ENCODE measurements around the gene ADAMTS15.

DNA sequence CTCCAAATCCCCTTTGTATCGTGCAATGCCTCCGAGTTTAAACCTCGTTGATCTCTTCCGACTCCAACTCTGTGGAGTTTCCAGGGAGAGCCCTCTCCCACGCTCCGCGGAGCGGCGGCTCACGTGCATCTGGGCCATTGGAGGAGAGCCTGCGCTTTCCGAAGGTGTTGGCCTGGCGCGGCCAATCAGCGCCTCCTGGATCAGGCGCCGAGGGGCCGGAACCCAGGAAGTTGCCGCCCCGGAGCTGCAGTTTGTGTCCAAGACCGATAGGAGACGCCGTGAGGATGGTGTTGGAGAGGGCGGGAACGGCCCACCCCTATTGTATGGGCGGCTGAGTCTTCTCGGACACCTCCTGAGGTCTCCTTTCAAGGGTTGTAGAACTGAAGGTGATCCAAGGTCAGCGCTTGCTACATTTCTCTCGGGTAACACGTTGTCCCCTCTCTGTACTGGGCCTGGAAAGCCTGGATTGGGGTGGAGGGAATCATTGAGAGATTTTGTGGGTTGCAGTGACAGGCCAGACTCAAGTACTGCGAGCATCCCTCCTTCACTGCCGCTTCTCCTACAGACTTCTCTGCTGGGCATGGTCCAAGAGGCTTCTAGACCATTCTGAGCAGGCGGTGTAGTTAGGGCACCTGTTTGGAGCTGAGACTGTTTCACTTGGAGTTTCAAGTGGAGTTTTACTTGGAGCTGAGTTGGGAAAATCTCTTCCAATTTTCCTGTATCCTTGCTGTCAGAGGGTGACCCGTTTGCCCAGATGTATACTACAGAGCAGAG, 1.7 kb downstream of the ADAMTS15 start:
- TF ChIP-seq POLR2A (IDR thresholded peaks at IDR 0.05; ENCODE audit: low read depth, low read length) = no peak
- TF ChIP-seq, protein P1, sequence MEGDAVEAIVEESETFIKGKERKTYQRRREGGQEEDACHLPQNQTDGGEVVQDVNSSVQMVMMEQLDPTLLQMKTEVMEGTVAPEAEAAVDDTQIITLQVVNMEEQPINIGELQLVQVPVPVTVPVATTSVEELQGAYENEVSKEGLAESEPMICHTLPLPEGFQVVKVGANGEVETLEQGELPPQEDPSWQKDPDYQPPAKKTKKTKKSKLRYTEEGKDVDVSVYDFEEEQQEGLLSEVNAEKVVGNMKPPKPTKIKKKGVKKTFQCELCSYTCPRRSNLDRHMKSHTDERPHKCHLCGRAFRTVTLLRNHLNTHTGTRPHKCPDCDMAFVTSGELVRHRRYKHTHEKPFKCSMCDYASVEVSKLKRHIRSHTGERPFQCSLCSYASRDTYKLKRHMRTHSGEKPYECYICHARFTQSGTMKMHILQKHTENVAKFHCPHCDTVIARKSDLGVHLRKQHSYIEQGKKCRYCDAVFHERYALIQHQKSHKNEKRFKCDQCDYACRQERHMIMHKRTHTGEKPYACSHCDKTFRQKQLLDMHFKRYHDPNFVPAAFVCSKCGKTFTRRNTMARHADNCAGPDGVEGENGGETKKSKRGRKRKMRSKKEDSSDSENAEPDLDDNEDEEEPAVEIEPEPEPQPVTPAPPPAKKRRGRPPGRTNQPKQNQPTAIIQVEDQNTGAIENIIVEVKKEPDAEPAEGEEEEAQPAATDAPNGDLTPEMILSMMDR (conservative IDR thresholded peaks at IDR 0.05; ENCODE audit: low read depth, low read length) = peak; percentile 76
- TF ChIP-seq SMC3 (IDR thresholded peaks at IDR 0.05; ENCODE audit: low read depth, low read length) = peak; percentile 54
- TF ChIP-seq MAZ (IDR thresholded peaks at IDR 0.05; ENCODE audit: borderline replicate concordance, low read depth, low read length) = peak; percentile 38; the same call in 1 of the 2 replicates
- TF ChIP-seq CEBPB (IDR thresholded peaks at IDR 0.05; ENCODE audit: low read depth, low read length) = no peak
- no peak for TF ChIP-seq RFX5 (IDR thresholded peaks at IDR 0.05; ENCODE audit: low read depth, low read length)
- no peak for TF ChIP-seq CHD1 (IDR thresholded peaks at IDR 0.05; ENCODE audit: low read depth, low read length)
- TF ChIP-seq, protein P2, sequence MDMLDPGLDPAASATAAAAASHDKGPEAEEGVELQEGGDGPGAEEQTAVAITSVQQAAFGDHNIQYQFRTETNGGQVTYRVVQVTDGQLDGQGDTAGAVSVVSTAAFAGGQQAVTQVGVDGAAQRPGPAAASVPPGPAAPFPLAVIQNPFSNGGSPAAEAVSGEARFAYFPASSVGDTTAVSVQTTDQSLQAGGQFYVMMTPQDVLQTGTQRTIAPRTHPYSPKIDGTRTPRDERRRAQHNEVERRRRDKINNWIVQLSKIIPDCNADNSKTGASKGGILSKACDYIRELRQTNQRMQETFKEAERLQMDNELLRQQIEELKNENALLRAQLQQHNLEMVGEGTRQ (IDR thresholded peaks at IDR 0.05; ENCODE audit: low read depth, low read length) = no peak; the same call in 1 of the 2 replicates
- TF ChIP-seq RAD21 (IDR thresholded peaks at IDR 0.05; ENCODE audit: low read length) = peak; percentile 76

All from IMR-90 (cell line).